ENCODE data around the gene RAPGEF6.
"Not testable (repeated sequence)": the region's sequence is repeated elsewhere in the genome, so short reads cannot be mapped to it uniquely, and the experiment has no call there.

GRCh38 chr5:131593436-131593835, 41.6 kb downstream of the RAPGEF6 start:
- TF ChIP-seq PPARA (CRISPR knock-in tag; IDR thresholded peaks at IDR 0.05; ENCODE audit: borderline replicate concordance); ARNTL (CRISPR knock-in tag; IDR thresholded peaks at IDR 0.05; ENCODE audit: borderline replicate concordance, low read depth); POU6F1 (CRISPR knock-in tag; IDR thresholded peaks at IDR 0.05; ENCODE audit: borderline replicate concordance, low read depth); TOX (CRISPR knock-in tag; IDR thresholded peaks at IDR 0.05; ENCODE audit: borderline replicate concordance); CSDC2 (CRISPR knock-in tag; IDR thresholded peaks at IDR 0.05): not testable (repeated sequence)
